Heart right ventricle (tissue), 16 donors: Measurements from ENCODE around the gene TSPAN5. TPM values are rescaled to one million over a fixed set of nuclear protein-coding genes. Genes with fewer than 3 reads are reported as not detected.
A peak's percentile ranks its signal among the peaks of the same experiment; 100 is the strongest.

Source experiments
- ATAC-seq, 8 donors: fragments of 200-7000 bp; cut with Tn5 transposase; one replicate each; pipeline ENCODE4 v1.9.1; 2020; ENCODE audit warnings: mild to moderate bottlenecking in 8 of 8, moderate library complexity in 8 of 8, moderate number of reproducible peaks in 1 of 8
- DNase-seq, 2 donors: peaks; one replicate each; pipeline ENCODE4 v3.0.0-alpha.2; 2020
- H3K27ac ChIP-seq, 10 donors: fragments of 200-600 bp; sonication (generic) in 2 of 10; one replicate each; pipeline versions ENCODE4 v1.5.0 to v1.8.0; 2020 to 2022; ENCODE audit warnings: mild to moderate bottlenecking in 3 of 10
- H3K27me3 ChIP-seq, 7 donors: fragments of 200-600 bp; one replicate each; pipeline ENCODE4 v1.8.0; 2021 to 2022; ENCODE audit warnings: mild to moderate bottlenecking in 2 of 7
- H3K36me3 ChIP-seq, 9 donors: fragments of 200-600 bp; sonication (generic) in 1 of 9; one replicate each; pipeline versions ENCODE4 v1.5.0 to v1.8.0; 2020 to 2022; ENCODE audit warnings: mild to moderate bottlenecking in 2 of 9
- H3K4me1 ChIP-seq, 9 donors: fragments of 200-600 bp; sonication (generic) in 1 of 9; one replicate each; pipeline versions ENCODE4 v1.5.0 to v1.8.0; 2020 to 2022; ENCODE audit warnings: mild to moderate bottlenecking in 4 of 9
- H3K4me3 ChIP-seq, 10 donors: fragments of 200-600 bp; sonication (generic) in 2 of 10; one replicate each; pipeline versions ENCODE4 v1.5.0 to v1.8.0; 2020 to 2022; ENCODE audit warnings: mild to moderate bottlenecking in 7 of 10, moderate library complexity in 2 of 10
- H3K9me3 ChIP-seq, 11 donors: fragments of 200-600 bp in 10 of 11; sonication (generic) in 2 of 11; one replicate each; pipeline versions ENCODE4 v1.5.0 to v1.8.0; 2013 to 2022; ENCODE audit warnings: mild to moderate bottlenecking in 2 of 11, control low read depth in 1 of 11, moderate library complexity in 1 of 11
- WGBS, 2 donors: extraction: QIAGEN DNeasy Blood & Tissue Kit; methylation state at CpG; one replicate each; pipeline ENCODE4 v1.1.7; 2013; ENCODE audit warnings: inconsistent platforms in 1 of 2; 5-methylcytosine and 5-hydroxymethylcytosine counted together
- intact Hi-C, 10 donors: fragments of 100-400 bp; cut with DNase I; formaldehyde crosslinking; loops; one replicate each; pipeline versions ENCODE4 v1.11.1 to v1.14.2; 2022
- polyA plus RNA-seq, 2 donors: library from polyadenylated mRNA; stranded (reverse); fragments of 200-250 nt; gene quantifications; one replicate each; pipeline ENCODE4 v1.2.3, GENCODE V29; 2013
- total RNA-seq, 10 donors: library from RNA; stranded (reverse); fragmentation: NEBNext Ultra II Directional in 3 of 10; extraction: Animal tissue kit (Norgen Biotek cat#: 25700) in 3 of 10; gene quantifications; one replicate each; pipeline versions ENCODE4 v1.2.1 to v1.2.4, GENCODE V29; 2021 to 2023
- TF ChIP-seq, protein P1 (sequence below), 9 donors: fragments of 200-600 bp; sonication (generic) in 2 of 9; IDR thresholded peaks; one replicate each; pipeline versions ENCODE4 v1.5.0 to v1.8.0; 2021 to 2022; ENCODE audit warnings: antibody characterized with exemption in 9 of 9, mild to moderate bottlenecking in 5 of 9, moderate library complexity in 1 of 9
- donor health status: Arrhythmogenic right ventricular cardiomyopathy.
- donor health status: ischemic (EF 13 %, LVEDD 7.1; RV severe dilation, severe dysfunction).
- donor health status: healthy with polysubstance abuse.
- donor health status: DM: no; HTN: yes; CAD: no.
- donor health status: DM: no; HTN: no; CAD: no.
- donor health status: ischemic (EF 25% LVEDD 6.9; RV normal size, moderate dysfunction).
- donor health status: ischemic (EF 25% LVEDD 5.7; RV mildly dilated, moderate dysfunction).
- donor health status: healthy.
- donor health status: DM: yes; HTN: yes; CAD: no.
- donor health status: Ischemic cardiomyopathy.
- donor health status: ischemic (EF 35%, LVEDD 5.7; RV mildly dilated, moderate dysfunction).
- donor health status: nonischemic (EF 11% LVEDD 7.7; RV severe dilation, severe dysfunction).
- donor health status: DM: yes; HTN: yes; CAD: no.
- donor health status: PGD.
- donor health status: ischemic (EF 29% LVEDD 5.4; RV normal size, mild dysfunction).
- donor health status: nonischemic (EF 23%, LVEDD 6.1; RV moderate dilation, normal function).

TSPAN5 gene
- total and polyA plus RNA-seq, 12 donors, result 0.85 to 6.7 (median 3.8) TPM

DNA sequence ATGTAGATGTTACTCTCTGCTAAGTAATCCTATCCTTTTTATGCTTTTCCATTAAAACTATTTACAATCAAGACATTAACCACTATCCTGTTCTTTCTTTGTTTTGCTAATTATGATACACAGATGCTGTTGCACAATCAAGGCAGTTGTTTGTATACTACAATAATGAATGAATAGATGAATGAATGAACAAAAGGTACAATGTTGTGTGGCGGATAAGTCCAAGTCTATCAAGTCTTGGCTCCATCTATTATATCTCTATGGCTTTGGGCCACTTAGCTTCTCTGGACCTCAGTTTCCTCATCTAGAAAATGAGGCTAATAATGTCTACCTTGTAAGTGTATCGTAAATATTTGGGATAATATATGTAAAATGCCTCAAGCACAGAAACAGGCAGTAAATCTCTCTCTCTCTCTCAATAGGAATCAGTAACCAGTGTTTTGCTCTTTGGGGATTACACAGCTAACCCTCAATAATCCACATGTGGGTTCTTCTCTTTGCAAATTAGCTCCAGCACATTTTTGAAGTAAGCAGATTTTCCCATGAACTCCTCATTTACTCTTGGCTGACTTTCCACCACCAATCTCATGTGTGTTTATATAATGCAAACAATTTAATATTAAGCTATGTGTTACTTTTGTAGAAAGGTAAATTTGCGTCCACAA, 27.8 kb upstream of the TSPAN5 start:
- TF ChIP-seq, protein P1, sequence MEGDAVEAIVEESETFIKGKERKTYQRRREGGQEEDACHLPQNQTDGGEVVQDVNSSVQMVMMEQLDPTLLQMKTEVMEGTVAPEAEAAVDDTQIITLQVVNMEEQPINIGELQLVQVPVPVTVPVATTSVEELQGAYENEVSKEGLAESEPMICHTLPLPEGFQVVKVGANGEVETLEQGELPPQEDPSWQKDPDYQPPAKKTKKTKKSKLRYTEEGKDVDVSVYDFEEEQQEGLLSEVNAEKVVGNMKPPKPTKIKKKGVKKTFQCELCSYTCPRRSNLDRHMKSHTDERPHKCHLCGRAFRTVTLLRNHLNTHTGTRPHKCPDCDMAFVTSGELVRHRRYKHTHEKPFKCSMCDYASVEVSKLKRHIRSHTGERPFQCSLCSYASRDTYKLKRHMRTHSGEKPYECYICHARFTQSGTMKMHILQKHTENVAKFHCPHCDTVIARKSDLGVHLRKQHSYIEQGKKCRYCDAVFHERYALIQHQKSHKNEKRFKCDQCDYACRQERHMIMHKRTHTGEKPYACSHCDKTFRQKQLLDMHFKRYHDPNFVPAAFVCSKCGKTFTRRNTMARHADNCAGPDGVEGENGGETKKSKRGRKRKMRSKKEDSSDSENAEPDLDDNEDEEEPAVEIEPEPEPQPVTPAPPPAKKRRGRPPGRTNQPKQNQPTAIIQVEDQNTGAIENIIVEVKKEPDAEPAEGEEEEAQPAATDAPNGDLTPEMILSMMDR (IDR thresholded peaks at IDR 0.05), result no peak
- Histone ChIP-seq H3K27ac (no peak overlapping the region), H3K4me3 (no peak overlapping the region), H3K9me3 (no peaks in the 10 kb centered on the region), H3K4me1 (peaks cover 0 to 10% (median 5%) of the 10 kb centered on the region in 9 donors), H3K27me3 (no peaks in the 10 kb centered on the region), H3K36me3 (no peaks in the 10 kb centered on the region)
- no peak for DNase-seq
- ATAC-seq, result no peak
- intact Hi-C loops, result no loop called here
- 93 to 95% methylated on average over 3 of the region's 3 CpGs for WGBS, 2 donors

GRCh38 chr4:98685225-98686042, 27.0 kb upstream of the TSPAN5 start:
- no peaks in the 10 kb centered on the region for H3K9me3 ChIP-seq
- 70 to 78% methylated on average over 8 of the region's 8 CpGs for WGBS, 2 donors

GRCh38 chr4:98682719-98683118, 24.3 kb upstream of the TSPAN5 start:
- Histone ChIP-seq H3K27ac (no peak overlapping the region), H3K36me3 (no peaks in the 10 kb centered on the region), H3K4me1 (peaks cover 0 to 10% (median 0%) of the 10 kb centered on the region in 9 donors), H3K9me3 (no peaks in the 10 kb centered on the region), H3K27me3 (no peaks in the 10 kb centered on the region), H3K4me3 (no peak overlapping the region)
- DNase-seq, result no peak
- intact Hi-C loops, result no loop called here
- WGBS, 2 donors, result 59 to 74% methylated on average over 2 of the region's 2 CpGs
- TF ChIP-seq, protein P1 (IDR thresholded peaks at IDR 0.05), result no peak
- peak in 7 of 8 donors; percentile 42 to 72 (median 63) for ATAC-seq

More at GRCh38 chr4:98685225-98686042, 27.0 kb upstream of the TSPAN5 start:
- H3K27me3 ChIP-seq, result no peaks in the 10 kb centered on the region
- H3K4me1 ChIP-seq, result peaks cover 0 to 10% (median 5%) of the 10 kb centered on the region in 9 donors
- TF ChIP-seq, protein P1 (IDR thresholded peaks at IDR 0.05), result no peak
- ATAC-seq, result no peak
- no peaks in the 10 kb centered on the region for H3K36me3 ChIP-seq
- H3K4me3 ChIP-seq, result no peak overlapping the region
- H3K27ac ChIP-seq, result no peak overlapping the region
- no peak for DNase-seq
- intact Hi-C loops, result no loop called here

DNA sequence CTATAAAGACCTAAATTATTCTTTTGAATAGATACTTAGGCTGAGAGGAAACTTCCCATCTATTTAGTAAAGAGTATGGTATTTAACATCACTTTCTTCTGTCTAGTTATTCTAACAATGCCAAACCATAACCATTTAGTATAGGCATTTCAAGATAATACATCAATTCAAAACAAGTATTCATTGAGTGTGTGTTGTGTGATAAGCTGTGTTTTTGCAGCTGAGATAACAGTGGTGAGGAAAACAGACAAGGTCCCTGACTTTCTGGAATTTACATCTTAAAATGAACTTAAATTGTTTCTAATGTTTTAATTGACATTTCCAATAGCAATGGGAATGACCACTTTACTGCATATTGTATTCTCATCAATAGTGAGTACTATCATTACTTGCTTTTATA, 22.4 kb upstream of the TSPAN5 start:
- ATAC-seq (no peak), DNase-seq (no peak)
- no peak overlapping the region for H3K4me3 ChIP-seq
- peaks cover 0 to 10% (median 0%) of the 10 kb centered on the region in 9 donors for H3K4me1 ChIP-seq
- no peaks in the 10 kb centered on the region for H3K27me3 ChIP-seq
- no peak overlapping the region for H3K27ac ChIP-seq
- TF ChIP-seq, protein P1 (IDR thresholded peaks at IDR 0.05), result no peak
- no peaks in the 10 kb centered on the region for H3K9me3 ChIP-seq
- no peaks in the 10 kb centered on the region for H3K36me3 ChIP-seq
- intact Hi-C loops, result no loop called here
